SK-N-SH treated with all-trans-retinoic acid at 6 μM for 48 hours (cell line): ENCODE data around the gene HM13.
"Not testable (repeated sequence)": the region's sequence is repeated elsewhere in the genome, so short reads cannot be mapped to it uniquely, and the experiment has no call there.

Source experiments
- ATAC-seq: fragments of 200-7000 bp; cut with Tn5 transposase; 3 replicates; pipeline ENCODE4 v1.9.1; 2020; ENCODE audit warnings: mild to moderate bottlenecking, moderate library complexity
- ARNTL ChIP-seq: fragments of 450-650 bp; formaldehyde crosslinking; IDR thresholded peaks from 2 replicates; pipeline ENCODE4 v1.5.0; 2020; ENCODE audit warnings: low read depth, mild to moderate bottlenecking, moderate library complexity, borderline replicate concordance
- CREB5 ChIP-seq: fragments of 250-450 bp; sonication (Bioruptor Pico); IDR thresholded peaks from 2 replicates; pipeline ENCODE4 v1.5.1; 2020; ENCODE audit warnings: low read depth, mild to moderate bottlenecking, moderate library complexity
- CSDC2 ChIP-seq: fragments of 250-450 bp; sonication (Bioruptor Pico); IDR thresholded peaks from 2 replicates; pipeline ENCODE4 v1.5.0; 2020; ENCODE audit warnings: mild to moderate bottlenecking, moderate library complexity
- CSRNP3 ChIP-seq: fragments of 250-450 bp; sonication (Bioruptor Pico); IDR thresholded peaks from 2 replicates; pipeline ENCODE4 v1.5.1; 2021; ENCODE audit warnings: mild to moderate bottlenecking, moderate library complexity
- ESRRG ChIP-seq: fragments of 250-450 bp; sonication (Bioruptor Pico); IDR thresholded peaks from 2 replicates; pipeline ENCODE4 v1.6.1; 2021; ENCODE audit warnings: mild to moderate bottlenecking
- GLIS3 ChIP-seq: fragments of 250-450 bp; sonication (Bioruptor Pico); IDR thresholded peaks from 2 replicates; pipeline ENCODE4 v1.5.0; 2020; ENCODE audit warnings: mild to moderate bottlenecking, moderate library complexity
- ISL1 ChIP-seq: fragments of 250-450 bp; sonication (Bioruptor Pico); IDR thresholded peaks from 2 replicates; pipeline ENCODE4 v2.1.2; 2022; ENCODE audit warnings: mild to moderate bottlenecking, moderate library complexity
- OSR1 ChIP-seq: fragments of 250-450 bp; sonication (Bioruptor Pico); IDR thresholded peaks from 2 replicates; pipeline ENCODE4 v1.8.0; 2022; ENCODE audit warnings: moderate library complexity, mild to moderate bottlenecking, inconsistent platforms
- PATZ1 ChIP-seq: fragments of 250-450 bp; sonication (Bioruptor Pico); IDR thresholded peaks from 2 replicates; pipeline ENCODE4 v1.8.0; 2020; ENCODE audit warnings: mild to moderate bottlenecking, moderate library complexity, borderline replicate concordance
- POU6F1 ChIP-seq: fragments of 250-450 bp; sonication (Bioruptor Pico); IDR thresholded peaks from 2 replicates; pipeline ENCODE4 v1.8.0; 2021; ENCODE audit warnings: low read depth, mild to moderate bottlenecking, moderate library complexity, borderline replicate concordance
- PPARA ChIP-seq: fragments of 250-450 bp; sonication (Bioruptor Pico); IDR thresholded peaks from 2 replicates; pipeline ENCODE4 v1.5.0; 2020; ENCODE audit warnings: mild to moderate bottlenecking, borderline replicate concordance
- TCF4 ChIP-seq: fragments of 250-450 bp; sonication (Bioruptor Pico); IDR thresholded peaks from 2 replicates; pipeline ENCODE4 v1.8.0; 2021; ENCODE audit warnings: mild to moderate bottlenecking, moderate library complexity, borderline replicate concordance
- TOX ChIP-seq: fragments of 250-450 bp; sonication (Bioruptor Pico); IDR thresholded peaks from 2 replicates; pipeline ENCODE4 v1.8.0; 2021; ENCODE audit warnings: mild to moderate bottlenecking, moderate library complexity, borderline replicate concordance
- TSHZ2 ChIP-seq: fragments of 250-450 bp; sonication (Bioruptor Pico); IDR thresholded peaks from 2 replicates; pipeline ENCODE4 v1.5.0; 2020; ENCODE audit warnings: mild to moderate bottlenecking, moderate library complexity
- ZC3H10 ChIP-seq: fragments of 250-450 bp; sonication (Bioruptor Pico); IDR thresholded peaks from 2 replicates; pipeline ENCODE4 v1.5.1; 2021; ENCODE audit warnings: mild to moderate bottlenecking, moderate library complexity
- ZFP3 ChIP-seq: fragments of 250-450 bp; sonication (Bioruptor Pico); IDR thresholded peaks from 2 replicates; pipeline ENCODE4 v1.5.0; 2020; ENCODE audit warnings: mild to moderate bottlenecking, moderate library complexity
- ZFP30 ChIP-seq: fragments of 450-650 bp; formaldehyde crosslinking; IDR thresholded peaks from 2 replicates; pipeline ENCODE4 v1.5.0; 2022; ENCODE audit warnings: mild to moderate bottlenecking, moderate library complexity
- ZNF565 ChIP-seq: fragments of 450-650 bp; formaldehyde crosslinking; conservative IDR thresholded peaks from 2 replicates; pipeline ENCODE4 v1.5.0; 2020; ENCODE audit warnings: low read depth, mild to moderate bottlenecking, moderate library complexity
- ZNF70 ChIP-seq: fragments of 450-650 bp; formaldehyde crosslinking; IDR thresholded peaks from 2 replicates; pipeline ENCODE4 v1.5.0; 2020; ENCODE audit warnings: mild to moderate bottlenecking, moderate library complexity
- ZNF8 ChIP-seq: fragments of 450-650 bp; formaldehyde crosslinking; IDR thresholded peaks from 2 replicates; pipeline ENCODE4 v1.5.0; 2020; ENCODE audit warnings: mild to moderate bottlenecking, moderate library complexity

The HM13 gene

GRCh38 chr20:31595654-31596411 lies 81.6 kb downstream of the HM13 start (continued):
- 0 out of 2 replicates have a peak, but pooled peaks have one; percentile 16 for TF ChIP-seq CSRNP3 (CRISPR knock-in tag)
- 0 out of 2 replicates have a peak, but pooled peaks have one; percentile 39 for TF ChIP-seq GLIS3

GRCh38 chr20:31596412-31596715 lies 82.1 kb downstream of the HM13 start:
- ATAC-seq: not testable (repeated sequence)
- TF ChIP-seq CREB5 (0 out of 2 replicates have a peak, but pooled peaks have one; percentile 1), TSHZ2 (CRISPR knock-in tag) (0 out of 2 replicates have a peak, but pooled peaks have one; percentile 1)

- TF ChIP-seq TOX (CRISPR knock-in tag) (no peak), CREB5 (0 out of 2 replicates have a peak, but pooled peaks have one; percentile 5)
- no peak for ATAC-seq
Measured at GRCh38 chr20:31596831-31597480, 82.7 kb downstream of the HM13 start.

GRCh38 chr20:31597481-31597855 lies 83.2 kb downstream of the HM13 start:
- ATAC-seq: no peak
- TF ChIP-seq CSDC2 (CRISPR knock-in tag): no peak
- no peak for TF ChIP-seq ZFP30 (CRISPR knock-in tag)
- no peak for TF ChIP-seq ZNF70 (CRISPR knock-in tag)
- no peak for TF ChIP-seq ARNTL (CRISPR knock-in tag)
- no peak for TF ChIP-seq ZNF565

GRCh38 chr20:31602431-31602778 lies 88.2 kb downstream of the HM13 start:
- ATAC-seq: no peak
- TF ChIP-seq CSDC2 (CRISPR knock-in tag) (no peak), ISL1 (no peak), ZFP3 (CRISPR knock-in tag) (no peak), CREB5 (no peak), POU6F1 (CRISPR knock-in tag) (no peak), TCF4 (CRISPR knock-in tag) (no peak), ESRRG (CRISPR knock-in tag) (no peak), GLIS3 (no peak), ZNF565 (no peak), TOX (CRISPR knock-in tag) (no peak), OSR1 (no peak), ZC3H10 (no peak), PATZ1 (CRISPR knock-in tag) (no peak), ZNF8 (no peak), ZFP30 (CRISPR knock-in tag) (no peak), PPARA (CRISPR knock-in tag) (no peak)
